Liver (tissue), 9 donors: Measurements from ENCODE around the gene DCC. TPM values are rescaled to one million over a fixed set of nuclear protein-coding genes. Genes with fewer than 3 reads are reported as not detected.

Experiments used
- DNase-seq: peaks from one replicate; pipeline ENCODE4 v3.0.0-alpha.2; 2017; ENCODE audit warnings: low spot score
- H3K27ac ChIP-seq, 2 donors: one replicate each; pipeline ENCODE4 v1.7.0; 2013; ENCODE audit warnings: inconsistent platforms in 2 of 2, low read length in 2 of 2, control low read depth in 1 of 2, low read depth in 1 of 2, mild to moderate bottlenecking in 1 of 2
- H3K27me3 ChIP-seq, 4 donors: one replicate each; pipeline versions ENCODE4 v1.6.1 to v1.7.0; 2013; ENCODE audit warnings: low read length in 3 of 4, inconsistent platforms in 1 of 4, mild to moderate bottlenecking in 1 of 4, moderate library complexity in 1 of 4; ENCODE audit not compliant: control insufficient read depth in 4 of 4, insufficient read depth in 4 of 4
- H3K36me3 ChIP-seq, 4 donors: one replicate each; pipeline versions ENCODE4 v1.6.1 to v1.7.0; 2013; ENCODE audit warnings: low read length in 3 of 4, mild to moderate bottlenecking in 3 of 4, low read depth in 1 of 4, moderate library complexity in 1 of 4; ENCODE audit not compliant: control insufficient read depth in 4 of 4, insufficient read depth in 3 of 4
- H3K4me1 ChIP-seq, 4 donors: one replicate each; pipeline versions ENCODE4 v1.6.1 to v1.7.0; 2013; ENCODE audit warnings: low read length in 3 of 4, mild to moderate bottlenecking in 3 of 4, moderate library complexity in 1 of 4; ENCODE audit not compliant: control insufficient read depth in 4 of 4, insufficient read depth in 4 of 4
- H3K4me3 ChIP-seq, 3 donors: one replicate each; pipeline versions ENCODE4 v1.6.1 to v1.7.0; 2013; ENCODE audit warnings: low read length in 3 of 3, control low read depth in 1 of 3, low read depth in 1 of 3, mild to moderate bottlenecking in 1 of 3
- H3K9ac ChIP-seq, 2 donors: one replicate each; pipeline ENCODE4 v1.7.0; 2013; ENCODE audit warnings: low read length in 2 of 2, mild to moderate bottlenecking in 2 of 2, moderate library complexity in 2 of 2, control low read depth in 1 of 2, low read depth in 1 of 2
- H3K9me3 ChIP-seq, 4 donors: one replicate each; pipeline versions ENCODE4 v1.6.1 to v1.7.0; 2013; ENCODE audit warnings: low read length in 3 of 4; ENCODE audit not compliant: control insufficient read depth in 4 of 4
- ATF3 ChIP-seq: IDR thresholded peaks from 2 replicates; pipeline ENCODE4 v1.6.1; 2016; ENCODE audit warnings: antibody characterized with exemption
- EGR1 ChIP-seq, 2 donors: IDR thresholded peaks; 2 replicates each; pipeline ENCODE4 v1.6.1; 2016 to 2018; ENCODE audit warnings: antibody characterized with exemption in 2 of 2, low read depth in 2 of 2
- FOXA1 ChIP-seq: IDR thresholded peaks from 2 replicates; pipeline ENCODE4 v1.6.1; 2016; ENCODE audit warnings: antibody characterized with exemption
- FOXA2 ChIP-seq: IDR thresholded peaks from 2 replicates; pipeline ENCODE4 v1.6.1; 2016; ENCODE audit warnings: antibody characterized with exemption
- GABPA ChIP-seq, 2 donors: IDR thresholded peaks in 1 of 2; conservative IDR thresholded peaks in 1 of 2; 2 replicates each; pipeline ENCODE4 v1.6.1; 2016; ENCODE audit warnings: antibody characterized with exemption in 2 of 2, mild to moderate bottlenecking in 1 of 2, moderate library complexity in 1 of 2
- HNF4G ChIP-seq: IDR thresholded peaks from 2 replicates; pipeline ENCODE4 v1.6.1; 2016; ENCODE audit warnings: antibody characterized with exemption
- NR2F2 ChIP-seq: IDR thresholded peaks from 2 replicates; pipeline ENCODE4 v1.6.1; 2016; ENCODE audit warnings: antibody characterized with exemption
- RXRA ChIP-seq, 2 donors: IDR thresholded peaks; 2 replicates each; pipeline ENCODE4 v1.6.1; 2017 to 2018; ENCODE audit warnings: antibody characterized with exemption in 2 of 2, mild to moderate bottlenecking in 1 of 2
- TAF1 ChIP-seq: conservative IDR thresholded peaks from 2 replicates; pipeline ENCODE4 v1.6.1; 2016; ENCODE audit warnings: antibody characterized with exemption, mild to moderate bottlenecking
- YY1 ChIP-seq: IDR thresholded peaks from 2 replicates; pipeline ENCODE4 v1.6.1; 2016; ENCODE audit warnings: antibody characterized with exemption, mild to moderate bottlenecking
- WGBS: extraction: QIAGEN DNeasy Blood & Tissue Kit; methylation state at CpG from one replicate; pipeline ENCODE4 v1.1.7; 2013; 5-methylcytosine and 5-hydroxymethylcytosine counted together
- polyA plus RNA-seq, 2 donors: library from polyadenylated mRNA; stranded (reverse) in 1 of 2; unstranded in 1 of 2; fragments of 200-250 nt in 1 of 2; fragments of >200 nt in 1 of 2; fragmentation: Nextera tagmentation in 1 of 2; extraction: Ambion mirVana in 1 of 2; gene quantifications; one replicate each; pipeline versions ENCODE4 v1.2.1 to v1.2.3, GENCODE V29; 2013 to 2015
- total RNA-seq, 2 donors: library from RNA; depleted of rRNA; stranded (reverse); fragments of >200 nt; gene quantifications; one replicate each; pipeline ENCODE4 v1.2.3, GENCODE V29; 2014
- TF ChIP-seq, protein P1 (sequence below): IDR thresholded peaks from 2 replicates; pipeline ENCODE4 v1.6.1; 2016; ENCODE audit warnings: antibody characterized with exemption, mild to moderate bottlenecking
- TF ChIP-seq, protein P2 (sequence below): IDR thresholded peaks from 2 replicates; pipeline ENCODE4 v1.6.1; 2016; ENCODE audit warnings: antibody characterized with exemption
- TF ChIP-seq, protein P3 (sequence below): IDR thresholded peaks from 2 replicates; pipeline ENCODE4 v1.6.1; 2016; ENCODE audit warnings: antibody characterized with exemption
- TF ChIP-seq, protein P4 (sequence below): fragments of 150-350 bp; IDR thresholded peaks from 2 replicates; pipeline ENCODE4 v1.5.1; 2017; ENCODE audit warnings: improper control_type of control experiment, low read depth, low read length; ENCODE audit not compliant: missing input control
- donor health status: healthy.
- donor health status: healthy.
- donor health status: healthy.
- donor health status: healthy.
- donor health status: healthy.

Gene DCC
- total and polyA plus RNA-seq, 4 donors: under 0.01 to 0.03 TPM; not detected in 2

DNA sequence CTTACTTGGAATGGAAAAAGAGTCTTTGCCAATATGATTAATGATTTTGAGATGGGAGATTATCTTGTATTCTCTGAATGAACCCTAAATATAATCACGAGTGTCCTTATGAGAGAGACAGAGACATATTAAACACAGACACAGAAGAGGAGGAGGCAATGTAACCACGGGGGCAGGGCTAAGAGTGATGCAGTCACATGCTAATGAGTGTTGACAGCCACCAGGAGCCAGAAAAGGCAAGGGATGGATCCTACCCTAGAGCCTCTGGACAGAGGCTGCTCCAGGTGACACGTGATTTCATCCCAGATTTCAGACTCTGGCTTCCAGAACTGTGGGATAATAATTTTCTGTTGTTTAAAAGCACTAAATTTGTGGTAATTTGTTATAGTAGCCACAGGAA lies 1204.9 kb downstream of the DCC start:
- WGBS: 38% methylated on average over 3 of the region's 3 CpGs
- TF ChIP-seq, protein P1, sequence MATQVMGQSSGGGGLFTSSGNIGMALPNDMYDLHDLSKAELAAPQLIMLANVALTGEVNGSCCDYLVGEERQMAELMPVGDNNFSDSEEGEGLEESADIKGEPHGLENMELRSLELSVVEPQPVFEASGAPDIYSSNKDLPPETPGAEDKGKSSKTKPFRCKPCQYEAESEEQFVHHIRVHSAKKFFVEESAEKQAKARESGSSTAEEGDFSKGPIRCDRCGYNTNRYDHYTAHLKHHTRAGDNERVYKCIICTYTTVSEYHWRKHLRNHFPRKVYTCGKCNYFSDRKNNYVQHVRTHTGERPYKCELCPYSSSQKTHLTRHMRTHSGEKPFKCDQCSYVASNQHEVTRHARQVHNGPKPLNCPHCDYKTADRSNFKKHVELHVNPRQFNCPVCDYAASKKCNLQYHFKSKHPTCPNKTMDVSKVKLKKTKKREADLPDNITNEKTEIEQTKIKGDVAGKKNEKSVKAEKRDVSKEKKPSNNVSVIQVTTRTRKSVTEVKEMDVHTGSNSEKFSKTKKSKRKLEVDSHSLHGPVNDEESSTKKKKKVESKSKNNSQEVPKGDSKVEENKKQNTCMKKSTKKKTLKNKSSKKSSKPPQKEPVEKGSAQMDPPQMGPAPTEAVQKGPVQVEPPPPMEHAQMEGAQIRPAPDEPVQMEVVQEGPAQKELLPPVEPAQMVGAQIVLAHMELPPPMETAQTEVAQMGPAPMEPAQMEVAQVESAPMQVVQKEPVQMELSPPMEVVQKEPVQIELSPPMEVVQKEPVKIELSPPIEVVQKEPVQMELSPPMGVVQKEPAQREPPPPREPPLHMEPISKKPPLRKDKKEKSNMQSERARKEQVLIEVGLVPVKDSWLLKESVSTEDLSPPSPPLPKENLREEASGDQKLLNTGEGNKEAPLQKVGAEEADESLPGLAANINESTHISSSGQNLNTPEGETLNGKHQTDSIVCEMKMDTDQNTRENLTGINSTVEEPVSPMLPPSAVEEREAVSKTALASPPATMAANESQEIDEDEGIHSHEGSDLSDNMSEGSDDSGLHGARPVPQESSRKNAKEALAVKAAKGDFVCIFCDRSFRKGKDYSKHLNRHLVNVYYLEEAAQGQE: no peak
- no peak for TF ChIP-seq RXRA (IDR thresholded peaks at IDR 0.05)
- TF ChIP-seq, protein P2, sequence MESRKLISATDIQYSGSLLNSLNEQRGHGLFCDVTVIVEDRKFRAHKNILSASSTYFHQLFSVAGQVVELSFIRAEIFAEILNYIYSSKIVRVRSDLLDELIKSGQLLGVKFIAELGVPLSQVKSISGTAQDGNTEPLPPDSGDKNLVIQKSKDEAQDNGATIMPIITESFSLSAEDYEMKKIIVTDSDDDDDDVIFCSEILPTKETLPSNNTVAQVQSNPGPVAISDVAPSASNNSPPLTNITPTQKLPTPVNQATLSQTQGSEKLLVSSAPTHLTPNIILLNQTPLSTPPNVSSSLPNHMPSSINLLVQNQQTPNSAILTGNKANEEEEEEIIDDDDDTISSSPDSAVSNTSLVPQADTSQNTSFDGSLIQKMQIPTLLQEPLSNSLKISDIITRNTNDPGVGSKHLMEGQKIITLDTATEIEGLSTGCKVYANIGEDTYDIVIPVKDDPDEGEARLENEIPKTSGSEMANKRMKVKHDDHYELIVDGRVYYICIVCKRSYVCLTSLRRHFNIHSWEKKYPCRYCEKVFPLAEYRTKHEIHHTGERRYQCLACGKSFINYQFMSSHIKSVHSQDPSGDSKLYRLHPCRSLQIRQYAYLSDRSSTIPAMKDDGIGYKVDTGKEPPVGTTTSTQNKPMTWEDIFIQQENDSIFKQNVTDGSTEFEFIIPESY: no peak
- no peak for TF ChIP-seq EGR1 (IDR thresholded peaks at IDR 0.05; ENCODE audit: low read depth in 2 of 2)
- H3K4me1 ChIP-seq: no peaks in the 10 kb centered on the region

GRCh38 chr18:53551868-53552426 lies 1212.0 kb downstream of the DCC start:
- H3K36me3 ChIP-seq: no peaks in the 10 kb centered on the region
- no peak overlapping the region for H3K4me3 ChIP-seq
- TF ChIP-seq GABPA (IDR thresholded peaks at IDR 0.05 in 1 of 2, conservative IDR thresholded peaks at IDR 0.05 in 1 of 2): no peak
- TF ChIP-seq NR2F2: peak; percentile 42
- H3K27ac ChIP-seq: no peak overlapping the region
- no peak overlapping the region for H3K9ac ChIP-seq
- H3K27me3 ChIP-seq: no peaks in the 10 kb centered on the region
- H3K4me1 ChIP-seq: no peaks in the 10 kb centered on the region
- no peaks in the 10 kb centered on the region for H3K9me3 ChIP-seq
- 62% methylated on average over 8 of the region's 8 CpGs for WGBS
- no peak for DNase-seq

More for the DNA sequence above, 1204.9 kb downstream of the DCC start:
- Histone ChIP-seq H3K36me3 (no peaks in the 10 kb centered on the region), H3K27ac (no peak overlapping the region), H3K4me3 (no peak overlapping the region), H3K27me3 (no peaks in the 10 kb centered on the region), H3K9me3 (no peaks in the 10 kb centered on the region), H3K9ac (no peak overlapping the region)
- no peak for DNase-seq

DNA sequence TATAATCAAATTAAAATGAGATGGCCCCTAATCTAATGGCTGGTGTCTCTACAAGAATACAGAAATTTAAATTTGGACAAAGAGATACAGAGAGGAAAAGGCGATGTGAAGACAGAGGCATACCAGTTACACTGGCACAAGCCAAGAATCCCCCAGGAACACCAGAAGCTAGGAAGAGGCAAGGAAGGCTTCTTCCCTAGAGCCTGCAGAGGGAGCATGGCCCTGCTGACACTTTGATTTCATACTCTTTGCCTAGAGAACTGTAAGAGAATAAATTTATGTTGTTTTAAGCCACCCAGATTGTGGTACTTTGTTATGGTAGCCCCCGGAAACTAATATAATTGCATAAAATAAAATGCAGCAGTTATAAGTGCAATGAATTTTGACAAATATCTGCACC lies 1213.0 kb downstream of the DCC start:
- H3K27ac ChIP-seq: no peak overlapping the region
- H3K9ac ChIP-seq: no peak overlapping the region
- H3K36me3 ChIP-seq: no peaks in the 10 kb centered on the region
- WGBS: 87% methylated on average over 2 of the region's 2 CpGs
- H3K4me3 ChIP-seq: no peak overlapping the region
- H3K27me3 ChIP-seq: no peaks in the 10 kb centered on the region
- no peaks in the 10 kb centered on the region for H3K9me3 ChIP-seq
- H3K4me1 ChIP-seq: no peaks in the 10 kb centered on the region
- no peak for DNase-seq
- TF ChIP-seq, protein P3, sequence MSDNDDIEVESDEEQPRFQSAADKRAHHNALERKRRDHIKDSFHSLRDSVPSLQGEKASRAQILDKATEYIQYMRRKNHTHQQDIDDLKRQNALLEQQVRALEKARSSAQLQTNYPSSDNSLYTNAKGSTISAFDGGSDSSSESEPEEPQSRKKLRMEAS: no peak
- TF ChIP-seq FOXA2 (no peak), FOXA1 (no peak), RXRA (IDR thresholded peaks at IDR 0.05) (no peak), YY1 (no peak), ATF3 (no peak), HNF4G (no peak), GABPA (IDR thresholded peaks at IDR 0.05 in 1 of 2, conservative IDR thresholded peaks at IDR 0.05 in 1 of 2) (no peak), TAF1 (no peak)
- TF ChIP-seq, protein P4, sequence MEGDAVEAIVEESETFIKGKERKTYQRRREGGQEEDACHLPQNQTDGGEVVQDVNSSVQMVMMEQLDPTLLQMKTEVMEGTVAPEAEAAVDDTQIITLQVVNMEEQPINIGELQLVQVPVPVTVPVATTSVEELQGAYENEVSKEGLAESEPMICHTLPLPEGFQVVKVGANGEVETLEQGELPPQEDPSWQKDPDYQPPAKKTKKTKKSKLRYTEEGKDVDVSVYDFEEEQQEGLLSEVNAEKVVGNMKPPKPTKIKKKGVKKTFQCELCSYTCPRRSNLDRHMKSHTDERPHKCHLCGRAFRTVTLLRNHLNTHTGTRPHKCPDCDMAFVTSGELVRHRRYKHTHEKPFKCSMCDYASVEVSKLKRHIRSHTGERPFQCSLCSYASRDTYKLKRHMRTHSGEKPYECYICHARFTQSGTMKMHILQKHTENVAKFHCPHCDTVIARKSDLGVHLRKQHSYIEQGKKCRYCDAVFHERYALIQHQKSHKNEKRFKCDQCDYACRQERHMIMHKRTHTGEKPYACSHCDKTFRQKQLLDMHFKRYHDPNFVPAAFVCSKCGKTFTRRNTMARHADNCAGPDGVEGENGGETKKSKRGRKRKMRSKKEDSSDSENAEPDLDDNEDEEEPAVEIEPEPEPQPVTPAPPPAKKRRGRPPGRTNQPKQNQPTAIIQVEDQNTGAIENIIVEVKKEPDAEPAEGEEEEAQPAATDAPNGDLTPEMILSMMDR: no peak
- TF ChIP-seq, protein P1: no peak
